Spleen (tissue), 7 donors: ENCODE measurements around the gene POLR1C.

ENCODE experiments used
- POLR2A ChIP-seq, 3 donors: fragments of 450-650 bp; IDR thresholded peaks; one replicate each; pipeline ENCODE4 v1.5.1; 2017; ENCODE audit warnings: antibody characterized with exemption in 3 of 3, mild to moderate bottlenecking in 1 of 3
- POLR2AphosphoS5 ChIP-seq, 3 donors: sonication (generic); formaldehyde crosslinking; IDR thresholded peaks; one replicate each; pipeline ENCODE4 v1.5.1; 2017; ENCODE audit warnings: antibody characterized with exemption in 3 of 3
- TF ChIP-seq, protein P1 (sequence below), 11 experiments: fragments of 200-600 bp in 7 of 11; fragments of 450-650 bp in 4 of 11; sonication (generic) in 4 of 11; IDR thresholded peaks in 8 of 11; conservative IDR thresholded peaks in 3 of 11; 1 replicate in 7 of 11; 2 replicates in 4 of 11; pipeline versions ENCODE4 v1.4.0 to v1.8.0; 2016 to 2021; ENCODE audit warnings: antibody characterized with exemption in 11 of 11, inconsistent platforms in 4 of 11, mild to moderate bottlenecking in 1 of 11
- donor health status: DM: no; HTN: no; CAD: no; lungs with moderate emphysema.
- donor health status: DM: no; HTN: no; CAD: no.
- donor health status: DM: no; HTN: no; CAD: no.

- TF ChIP-seq, protein P1, sequence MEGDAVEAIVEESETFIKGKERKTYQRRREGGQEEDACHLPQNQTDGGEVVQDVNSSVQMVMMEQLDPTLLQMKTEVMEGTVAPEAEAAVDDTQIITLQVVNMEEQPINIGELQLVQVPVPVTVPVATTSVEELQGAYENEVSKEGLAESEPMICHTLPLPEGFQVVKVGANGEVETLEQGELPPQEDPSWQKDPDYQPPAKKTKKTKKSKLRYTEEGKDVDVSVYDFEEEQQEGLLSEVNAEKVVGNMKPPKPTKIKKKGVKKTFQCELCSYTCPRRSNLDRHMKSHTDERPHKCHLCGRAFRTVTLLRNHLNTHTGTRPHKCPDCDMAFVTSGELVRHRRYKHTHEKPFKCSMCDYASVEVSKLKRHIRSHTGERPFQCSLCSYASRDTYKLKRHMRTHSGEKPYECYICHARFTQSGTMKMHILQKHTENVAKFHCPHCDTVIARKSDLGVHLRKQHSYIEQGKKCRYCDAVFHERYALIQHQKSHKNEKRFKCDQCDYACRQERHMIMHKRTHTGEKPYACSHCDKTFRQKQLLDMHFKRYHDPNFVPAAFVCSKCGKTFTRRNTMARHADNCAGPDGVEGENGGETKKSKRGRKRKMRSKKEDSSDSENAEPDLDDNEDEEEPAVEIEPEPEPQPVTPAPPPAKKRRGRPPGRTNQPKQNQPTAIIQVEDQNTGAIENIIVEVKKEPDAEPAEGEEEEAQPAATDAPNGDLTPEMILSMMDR (IDR thresholded peaks at IDR 0.05 in 8 of 11, conservative IDR thresholded peaks at IDR 0.05 in 3 of 11), result no peak
- TF ChIP-seq POLR2A (IDR thresholded peaks at IDR 0.05) (no peak), POLR2AphosphoS5 (IDR thresholded peaks at IDR 0.05) (no peak)
Observed at GRCh38 chr6:43481075-43481474, 35.8 kb upstream of the POLR1C start.
